ENCODE measurements around the gene ZFAND3.

DNA sequence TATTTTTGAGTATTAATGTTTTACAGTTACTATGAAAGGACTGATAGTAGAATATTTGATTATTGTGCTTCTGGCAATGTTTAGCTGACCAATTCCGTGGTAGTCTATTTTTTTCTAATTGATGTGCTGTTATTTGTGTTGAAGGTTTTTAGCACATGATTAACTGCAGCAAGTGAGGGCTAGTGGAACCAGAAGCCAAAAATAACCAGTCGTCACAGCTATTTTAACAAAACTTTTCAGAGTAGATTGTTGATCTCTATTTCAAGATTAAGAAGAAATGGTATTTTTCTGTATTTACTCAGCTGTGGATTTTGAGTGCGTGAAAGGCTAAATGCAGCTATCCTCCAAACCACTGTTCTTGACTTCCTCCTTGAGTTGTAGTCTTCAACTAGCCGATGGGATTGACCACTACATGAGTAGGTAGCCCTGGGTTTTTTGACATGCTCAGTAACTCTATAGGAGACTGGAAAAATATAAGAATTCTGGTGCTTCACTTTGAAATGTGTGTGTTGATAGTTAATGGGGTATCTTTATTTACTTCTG is 258.0 kb downstream of the ZFAND3 start:
- TF ChIP-seq, protein P1, sequence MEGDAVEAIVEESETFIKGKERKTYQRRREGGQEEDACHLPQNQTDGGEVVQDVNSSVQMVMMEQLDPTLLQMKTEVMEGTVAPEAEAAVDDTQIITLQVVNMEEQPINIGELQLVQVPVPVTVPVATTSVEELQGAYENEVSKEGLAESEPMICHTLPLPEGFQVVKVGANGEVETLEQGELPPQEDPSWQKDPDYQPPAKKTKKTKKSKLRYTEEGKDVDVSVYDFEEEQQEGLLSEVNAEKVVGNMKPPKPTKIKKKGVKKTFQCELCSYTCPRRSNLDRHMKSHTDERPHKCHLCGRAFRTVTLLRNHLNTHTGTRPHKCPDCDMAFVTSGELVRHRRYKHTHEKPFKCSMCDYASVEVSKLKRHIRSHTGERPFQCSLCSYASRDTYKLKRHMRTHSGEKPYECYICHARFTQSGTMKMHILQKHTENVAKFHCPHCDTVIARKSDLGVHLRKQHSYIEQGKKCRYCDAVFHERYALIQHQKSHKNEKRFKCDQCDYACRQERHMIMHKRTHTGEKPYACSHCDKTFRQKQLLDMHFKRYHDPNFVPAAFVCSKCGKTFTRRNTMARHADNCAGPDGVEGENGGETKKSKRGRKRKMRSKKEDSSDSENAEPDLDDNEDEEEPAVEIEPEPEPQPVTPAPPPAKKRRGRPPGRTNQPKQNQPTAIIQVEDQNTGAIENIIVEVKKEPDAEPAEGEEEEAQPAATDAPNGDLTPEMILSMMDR (IDR thresholded peaks at IDR 0.05 in 2 of 3, conservative IDR thresholded peaks at IDR 0.05 in 1 of 3; ENCODE audit: borderline replicate concordance in 1 of 3, insufficient read depth in 1 of 3, low read depth in 2 of 3, low read length in 2 of 3), result no peak
- TF ChIP-seq POLR2AphosphoS5 (IDR thresholded peaks at IDR 0.05; ENCODE audit: low read depth, low read length) (no peak), POLR2A (IDR thresholded peaks at IDR 0.05; ENCODE audit: borderline replicate concordance, extremely low read depth, insufficient read depth, insufficient read length) (no peak), EZH2 (IDR thresholded peaks at IDR 0.05) (no peak), JUND (IDR thresholded peaks at IDR 0.05) (no peak), ZNF274 (IDR thresholded peaks at IDR 0.05; ENCODE audit: low read depth, low read length) (no peak), CEBPB (IDR thresholded peaks at IDR 0.05; ENCODE audit: low read depth) (no peak), SIN3A (IDR thresholded peaks at IDR 0.05; ENCODE audit: low read depth) (no peak), ZFX (IDR thresholded peaks at IDR 0.05) (no peak), SRF (IDR thresholded peaks at IDR 0.05; ENCODE audit: low read depth) (no peak)
- TF ChIP-seq, protein P2, sequence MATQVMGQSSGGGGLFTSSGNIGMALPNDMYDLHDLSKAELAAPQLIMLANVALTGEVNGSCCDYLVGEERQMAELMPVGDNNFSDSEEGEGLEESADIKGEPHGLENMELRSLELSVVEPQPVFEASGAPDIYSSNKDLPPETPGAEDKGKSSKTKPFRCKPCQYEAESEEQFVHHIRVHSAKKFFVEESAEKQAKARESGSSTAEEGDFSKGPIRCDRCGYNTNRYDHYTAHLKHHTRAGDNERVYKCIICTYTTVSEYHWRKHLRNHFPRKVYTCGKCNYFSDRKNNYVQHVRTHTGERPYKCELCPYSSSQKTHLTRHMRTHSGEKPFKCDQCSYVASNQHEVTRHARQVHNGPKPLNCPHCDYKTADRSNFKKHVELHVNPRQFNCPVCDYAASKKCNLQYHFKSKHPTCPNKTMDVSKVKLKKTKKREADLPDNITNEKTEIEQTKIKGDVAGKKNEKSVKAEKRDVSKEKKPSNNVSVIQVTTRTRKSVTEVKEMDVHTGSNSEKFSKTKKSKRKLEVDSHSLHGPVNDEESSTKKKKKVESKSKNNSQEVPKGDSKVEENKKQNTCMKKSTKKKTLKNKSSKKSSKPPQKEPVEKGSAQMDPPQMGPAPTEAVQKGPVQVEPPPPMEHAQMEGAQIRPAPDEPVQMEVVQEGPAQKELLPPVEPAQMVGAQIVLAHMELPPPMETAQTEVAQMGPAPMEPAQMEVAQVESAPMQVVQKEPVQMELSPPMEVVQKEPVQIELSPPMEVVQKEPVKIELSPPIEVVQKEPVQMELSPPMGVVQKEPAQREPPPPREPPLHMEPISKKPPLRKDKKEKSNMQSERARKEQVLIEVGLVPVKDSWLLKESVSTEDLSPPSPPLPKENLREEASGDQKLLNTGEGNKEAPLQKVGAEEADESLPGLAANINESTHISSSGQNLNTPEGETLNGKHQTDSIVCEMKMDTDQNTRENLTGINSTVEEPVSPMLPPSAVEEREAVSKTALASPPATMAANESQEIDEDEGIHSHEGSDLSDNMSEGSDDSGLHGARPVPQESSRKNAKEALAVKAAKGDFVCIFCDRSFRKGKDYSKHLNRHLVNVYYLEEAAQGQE (IDR thresholded peaks at IDR 0.05; ENCODE audit: low read depth), result no peak
- TF ChIP-seq, protein P3, sequence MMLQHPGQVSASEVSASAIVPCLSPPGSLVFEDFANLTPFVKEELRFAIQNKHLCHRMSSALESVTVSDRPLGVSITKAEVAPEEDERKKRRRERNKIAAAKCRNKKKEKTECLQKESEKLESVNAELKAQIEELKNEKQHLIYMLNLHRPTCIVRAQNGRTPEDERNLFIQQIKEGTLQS (IDR thresholded peaks at IDR 0.05), result no peak
- TF ChIP-seq, protein P4, sequence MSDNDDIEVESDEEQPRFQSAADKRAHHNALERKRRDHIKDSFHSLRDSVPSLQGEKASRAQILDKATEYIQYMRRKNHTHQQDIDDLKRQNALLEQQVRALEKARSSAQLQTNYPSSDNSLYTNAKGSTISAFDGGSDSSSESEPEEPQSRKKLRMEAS (IDR thresholded peaks at IDR 0.05), result no peak
